AG09309 (cell line): ENCODE results near the gene RND1.
"Not testable (repeated sequence)": the region's sequence is repeated elsewhere in the genome, so short reads cannot be mapped to it uniquely, and the experiment has no call there.

Experiments used
- DNase-seq: peaks from one replicate; pipeline ENCODE4 v3.0.0-alpha.2; 2010; ENCODE audit warnings: low read depth
- H3K4me3 ChIP-seq: 2 replicates; pipeline ENCODE4 v1.5.1; 2011; ENCODE audit warnings: mild to moderate bottlenecking, low read depth, low read length, moderate library complexity; ENCODE audit not compliant: control insufficient read depth
- CTCF ChIP-seq: IDR thresholded peaks from 2 replicates; pipeline ENCODE4 v1.5.1; 2011; ENCODE audit warnings: mild to moderate bottlenecking, low read depth, low read length, inconsistent platforms; ENCODE audit not compliant: insufficient read depth, control insufficient read depth; ENCODE audit errors: missing control alignments

RND1 gene

GRCh38 chr12:48882315-48882687 is 16.6 kb upstream of the RND1 start:
- peak overlapping the region; percentile 15 for H3K4me3 ChIP-seq
- DNase-seq: no peak

GRCh38 chr12:48881686-48882314 is 16.1 kb upstream of the RND1 start:
- peak overlapping the region; percentile 15 for H3K4me3 ChIP-seq
- TF ChIP-seq CTCF: no peak
- no peak for DNase-seq

More at GRCh38 chr12:48882315-48882687, 16.6 kb upstream of the RND1 start:
- TF ChIP-seq CTCF: no peak

- TF ChIP-seq CTCF: no peak
- no peak overlapping the region for H3K4me3 ChIP-seq
Measured at GRCh38 chr12:48880647-48881046, 15.0 kb upstream of the RND1 start.

DNA sequence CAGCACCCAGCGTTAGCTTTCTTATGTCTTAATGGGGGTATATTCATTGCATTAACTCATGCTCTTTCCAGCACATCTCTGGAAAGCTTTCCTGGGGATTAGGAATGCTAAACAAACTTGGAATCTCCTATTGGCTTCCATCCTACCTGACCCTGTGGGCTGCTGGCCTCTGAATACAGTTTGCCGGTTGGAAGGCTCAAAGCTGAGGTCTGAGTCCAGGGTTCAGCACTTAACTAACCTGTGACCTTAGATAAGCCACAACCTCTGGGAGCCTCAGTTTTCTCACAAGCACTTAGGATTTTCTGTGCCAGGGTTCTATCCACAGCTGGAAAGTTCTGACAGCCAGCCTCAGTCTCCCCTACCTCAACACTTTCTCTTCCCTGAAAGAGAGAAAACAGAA is 12.9 kb upstream of the RND1 start:
- no peak for DNase-seq
- H3K4me3 ChIP-seq: no peak overlapping the region
- no peak for TF ChIP-seq CTCF

More at GRCh38 chr12:48880647-48881046, 15.0 kb upstream of the RND1 start:
- no peak for DNase-seq

DNA sequence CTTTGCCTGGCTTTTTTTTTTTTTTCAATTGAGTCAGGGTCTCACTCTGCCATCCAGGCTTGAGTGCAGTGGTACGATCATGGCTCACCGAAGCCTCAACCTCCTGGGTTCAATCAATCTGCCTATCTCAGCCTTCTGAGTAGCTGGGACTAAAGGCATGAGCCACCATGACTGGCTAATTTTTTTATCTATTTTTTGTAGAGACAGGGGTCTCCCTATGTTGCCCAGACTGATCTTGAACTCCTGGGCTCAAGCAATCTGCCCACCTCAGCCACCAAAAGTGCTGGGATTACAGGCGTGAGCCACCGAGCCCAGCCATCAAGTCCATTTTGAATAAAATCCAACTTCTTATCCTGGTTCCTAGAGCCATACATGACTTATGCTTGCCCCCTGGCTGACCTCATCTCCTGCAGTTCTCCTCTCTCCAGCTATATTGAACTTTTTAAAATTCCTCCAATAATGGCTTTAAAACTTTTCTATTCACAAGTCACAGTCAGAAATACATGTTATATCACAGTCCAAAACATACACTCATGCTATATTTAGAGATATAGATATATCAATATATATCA is 10.4 kb upstream of the RND1 start:
- no peak for DNase-seq
- no peak overlapping the region for H3K4me3 ChIP-seq
- TF ChIP-seq CTCF: no peak

DNA sequence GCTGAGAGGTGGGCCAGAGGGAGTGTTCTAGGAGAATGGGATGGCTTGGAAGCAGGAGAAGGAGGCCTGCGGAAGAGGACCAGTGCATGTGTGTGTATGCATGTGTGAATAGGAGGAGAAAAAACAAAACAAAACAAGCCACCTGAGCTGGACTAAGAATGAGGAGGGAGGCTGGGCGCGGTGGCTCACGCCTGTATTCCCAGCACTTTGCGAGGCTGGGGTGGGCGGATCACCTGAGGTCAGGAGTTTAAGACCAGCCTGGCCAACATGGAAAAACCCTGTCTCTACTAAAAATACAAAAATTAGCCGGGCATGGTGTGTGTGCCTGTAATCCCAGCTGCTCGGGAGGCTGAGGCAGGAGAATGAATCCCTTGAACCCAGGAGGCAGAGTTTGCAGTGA is 7.9 kb upstream of the RND1 start:
- H3K4me3 ChIP-seq, DNase-seq: not testable (repeated sequence)

GRCh38 chr12:48873096-48873495 is 7.4 kb upstream of the RND1 start:
- H3K4me3 ChIP-seq: no peak overlapping the region
- no peak for DNase-seq
- TF ChIP-seq CTCF: no peak
